Measurements from ENCODE around the gene GNAQ.
A peak's percentile ranks its signal among the peaks of the same experiment; 100 is the strongest.
"Not testable (repeated sequence)": the region's sequence is repeated elsewhere in the genome, so short reads cannot be mapped to it uniquely, and the experiment has no call there.

The GNAQ gene

DNA sequence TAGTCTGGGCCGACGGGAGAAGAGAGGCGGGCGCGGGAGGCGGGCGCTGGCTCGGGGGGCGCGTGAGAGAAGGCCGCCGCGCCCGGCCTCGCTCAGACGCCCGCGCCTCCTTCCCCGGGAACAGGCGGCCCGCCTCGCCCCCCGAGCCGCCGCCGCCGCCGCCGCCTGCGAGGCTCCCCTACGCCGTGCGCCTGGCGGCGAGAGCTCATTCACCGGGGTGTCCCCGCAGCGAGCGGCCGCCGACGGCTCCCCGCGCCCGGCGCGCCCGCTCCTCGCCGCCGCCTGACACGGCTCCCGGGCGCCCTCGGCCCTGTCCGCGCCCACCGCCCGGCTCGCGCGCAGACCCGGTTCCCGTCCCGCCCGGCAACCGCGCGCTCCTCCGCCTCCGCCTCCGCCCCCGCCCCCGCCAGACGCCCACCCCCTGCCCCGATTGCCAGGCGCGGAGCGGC is at the start of gene GNAQ:
TSS of gene GNAQ (minus strand) at position 368 of the 449 bp plus-strand sequence. CDS start 576 bp downstream, outside the sequence.
- no peak for DNase-seq (ENCODE audit: low read depth in 3 of 3, low spot score in 1 of 3)

DNA sequence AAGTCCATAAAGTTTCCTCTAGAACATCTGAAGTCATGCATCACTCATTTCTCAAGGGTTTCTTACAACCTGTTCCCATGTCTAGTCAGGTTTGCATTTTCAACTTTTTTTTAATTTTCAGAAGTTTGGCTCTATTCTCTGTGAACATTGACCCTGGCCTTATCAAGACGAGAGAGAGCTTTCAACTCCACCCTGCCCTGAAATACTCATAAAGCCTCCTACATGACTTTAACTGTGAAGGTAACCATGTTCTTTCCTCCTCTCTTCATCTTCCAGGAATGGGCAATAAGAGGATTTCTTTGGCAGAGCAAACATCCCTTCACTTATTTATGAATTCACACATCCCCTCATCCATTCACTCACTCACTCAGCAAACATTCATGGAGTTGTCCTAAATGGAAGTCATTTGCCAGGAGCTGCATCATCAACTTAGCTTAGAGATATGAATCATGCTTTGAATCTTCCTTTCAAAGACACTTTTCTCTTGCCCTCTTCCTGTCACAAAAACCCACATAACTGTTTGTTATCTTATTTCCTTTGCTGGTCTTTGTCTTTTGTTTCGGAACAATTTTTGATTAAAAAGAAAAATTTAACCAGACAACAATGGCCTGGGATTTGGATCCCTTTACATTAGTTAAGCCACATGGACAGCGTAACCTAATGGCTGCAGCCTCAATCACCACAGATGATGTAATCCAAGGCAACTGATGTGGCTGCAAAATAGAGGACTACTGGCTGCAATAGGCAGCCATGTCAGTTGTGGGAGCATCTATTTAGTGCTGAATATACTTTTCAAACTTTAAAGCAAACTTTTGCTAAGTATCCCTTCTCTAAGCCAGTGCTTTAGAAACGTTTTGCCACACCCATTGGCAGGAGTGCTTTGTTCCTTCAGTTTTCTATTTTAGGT is 43.0 kb upstream of the GNAQ start:
- DNase-seq (ENCODE audit: low read depth in 3 of 3, low spot score in 1 of 3): no peak

DNA sequence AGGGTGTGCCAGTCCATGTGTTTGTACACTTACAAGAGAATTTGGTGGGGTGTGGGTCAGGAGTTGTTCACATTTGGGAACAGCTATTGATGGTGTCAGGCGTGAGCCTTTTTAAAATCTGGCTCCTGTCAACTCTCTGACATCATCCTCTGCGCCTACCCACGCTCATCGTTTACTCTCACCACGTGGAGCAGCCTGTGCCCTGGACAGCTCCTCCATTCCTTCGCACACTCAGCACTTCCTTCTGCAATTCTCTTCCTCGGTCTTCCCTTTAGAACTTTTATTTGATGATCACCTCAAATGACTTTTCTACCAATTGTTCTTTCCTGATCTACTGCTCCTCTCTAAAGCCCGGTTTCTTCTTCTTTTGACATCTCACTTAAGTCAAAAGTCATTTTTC is 42.1 kb upstream of the GNAQ start:
- no peak for DNase-seq (ENCODE audit: low read depth in 3 of 3, low spot score in 1 of 3)

DNA sequence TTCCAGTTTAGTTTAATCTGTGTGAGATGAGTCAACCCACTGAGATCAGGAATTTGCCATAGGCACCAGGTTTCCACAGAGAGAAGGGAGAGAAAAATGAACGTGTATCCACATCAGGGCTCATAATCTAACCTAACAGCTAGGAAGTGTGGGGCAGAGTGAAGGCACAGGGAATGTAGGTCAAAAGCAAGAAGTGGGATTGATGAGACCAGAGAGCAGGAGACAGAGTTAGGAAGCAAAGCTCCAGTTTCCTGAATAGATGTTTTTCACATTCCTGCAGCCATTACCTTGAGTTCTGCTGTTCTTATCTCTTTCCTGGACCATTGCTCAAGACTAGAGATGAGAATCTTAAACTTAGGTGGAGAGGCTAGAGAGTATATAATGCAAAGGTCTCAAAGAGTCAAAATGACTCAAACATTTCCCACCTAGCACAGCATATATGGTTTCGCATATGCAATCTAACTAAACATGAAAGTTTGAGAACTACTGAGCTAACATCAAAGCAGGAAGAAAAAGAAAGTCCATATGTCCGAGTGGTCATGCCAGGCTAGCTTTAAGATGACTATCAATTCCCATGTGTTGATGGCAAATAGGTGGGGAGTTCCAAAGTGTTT is 41.1 kb upstream of the GNAQ start:
- no peak for DNase-seq (ENCODE audit: low read depth in 3 of 3, low spot score in 1 of 3)

DNA sequence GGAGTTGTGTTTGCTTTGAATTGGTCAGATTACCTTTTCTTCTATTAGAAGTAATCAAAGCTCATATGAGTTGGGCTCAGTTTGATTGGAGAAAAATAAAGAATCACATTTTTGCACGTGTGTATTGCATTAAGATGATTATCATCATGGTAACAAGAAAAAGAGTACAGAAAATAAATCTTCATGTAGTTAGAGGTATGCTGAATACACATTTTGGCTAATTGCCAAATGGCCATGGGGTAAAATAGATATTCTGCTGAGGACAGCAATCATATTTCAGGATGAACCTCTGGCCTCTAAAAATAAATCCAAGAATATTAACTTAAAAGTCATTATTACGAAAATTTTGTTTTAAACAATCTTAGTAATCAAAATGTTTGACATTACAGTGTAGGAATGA is 38.9 kb upstream of the GNAQ start:
- DNase-seq (ENCODE audit: low read depth in 3 of 3, low spot score in 1 of 3): no peak

DNA sequence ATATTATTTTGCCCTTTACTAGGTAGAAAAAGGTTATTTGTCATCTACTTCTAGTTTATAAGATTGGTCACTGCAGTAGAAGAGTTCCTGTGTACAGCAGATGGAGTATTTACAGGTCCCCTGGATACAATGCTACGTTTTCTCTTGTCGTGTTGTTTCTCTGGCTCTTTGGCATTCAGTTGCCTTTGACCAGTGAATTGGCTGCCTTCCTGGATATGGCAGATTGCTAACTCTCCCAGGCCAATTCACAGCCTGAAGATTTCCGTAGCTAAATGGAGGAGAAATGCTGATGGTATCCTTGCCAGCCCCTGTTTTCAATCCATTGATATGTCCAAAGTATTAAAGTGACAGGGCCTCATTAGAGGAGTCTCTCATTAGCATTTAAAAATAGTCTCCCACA is 32.5 kb upstream of the GNAQ start:
- DNase-seq (ENCODE audit: low read depth in 3 of 3, low spot score in 1 of 3): no peak

DNA sequence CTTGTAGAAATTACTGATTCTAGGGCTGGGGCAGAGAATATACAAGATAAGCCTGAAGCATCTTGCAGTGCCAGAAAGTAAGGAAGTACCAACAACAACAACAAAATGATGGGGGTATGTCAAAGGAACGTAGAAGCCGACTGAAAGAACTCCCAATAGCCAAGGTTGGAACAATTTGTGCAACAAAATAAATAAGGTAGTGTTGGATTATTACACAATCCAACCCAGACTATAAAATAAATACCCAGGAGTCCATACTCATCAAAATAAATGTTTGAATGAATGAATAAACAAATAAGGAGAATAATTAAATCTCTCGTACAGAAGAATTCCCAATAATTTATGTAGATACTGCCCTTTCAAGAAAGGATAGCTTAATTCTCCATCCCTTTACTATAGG is 31.1 kb upstream of the GNAQ start:
- DNase-seq (ENCODE audit: low read depth in 3 of 3, low spot score in 1 of 3): no peak

DNA sequence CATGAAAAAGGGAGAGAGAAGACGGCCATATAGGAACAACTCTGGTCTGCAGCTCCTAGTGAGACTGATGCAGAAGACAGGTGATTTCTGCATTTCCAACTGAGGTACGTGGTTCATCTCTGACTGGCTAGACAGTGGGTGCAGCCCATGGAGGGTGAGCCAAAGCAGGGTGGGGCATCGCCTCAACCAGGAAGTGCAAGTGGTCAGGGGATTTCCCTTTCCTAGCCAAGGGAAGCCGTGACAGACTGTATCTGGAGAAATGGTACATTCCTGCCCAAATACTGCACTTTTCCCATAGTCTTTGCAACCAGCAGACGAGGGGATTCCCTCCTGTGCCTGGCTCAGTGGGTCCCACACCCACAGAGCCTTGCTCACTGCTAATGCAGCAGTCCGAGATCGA is 22.6 kb upstream of the GNAQ start:
- not testable (repeated sequence) for DNase-seq (ENCODE audit: low read depth in 3 of 3, low spot score in 1 of 3)

DNA sequence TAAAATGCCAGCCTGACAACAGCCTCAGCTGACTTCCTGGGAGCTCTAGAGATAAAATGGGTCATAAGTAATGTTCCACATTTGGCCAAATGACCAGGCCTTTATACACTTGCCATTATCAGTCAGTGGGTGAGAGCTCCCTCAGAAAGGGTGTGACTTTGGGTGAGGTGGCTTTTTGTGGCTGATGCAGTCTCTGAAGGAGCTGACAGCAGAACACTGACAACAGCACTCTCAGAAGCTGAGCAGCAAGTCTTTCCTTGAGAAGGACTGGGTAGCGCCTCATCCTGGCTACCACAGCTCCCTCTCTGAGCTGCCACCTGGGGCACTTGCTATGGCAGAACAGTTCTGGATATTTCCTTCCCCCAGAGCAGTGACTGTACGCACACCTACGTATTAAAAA is 22.0 kb upstream of the GNAQ start:
- DNase-seq (ENCODE audit: low read depth in 3 of 3, low spot score in 1 of 3): no peak

DNA sequence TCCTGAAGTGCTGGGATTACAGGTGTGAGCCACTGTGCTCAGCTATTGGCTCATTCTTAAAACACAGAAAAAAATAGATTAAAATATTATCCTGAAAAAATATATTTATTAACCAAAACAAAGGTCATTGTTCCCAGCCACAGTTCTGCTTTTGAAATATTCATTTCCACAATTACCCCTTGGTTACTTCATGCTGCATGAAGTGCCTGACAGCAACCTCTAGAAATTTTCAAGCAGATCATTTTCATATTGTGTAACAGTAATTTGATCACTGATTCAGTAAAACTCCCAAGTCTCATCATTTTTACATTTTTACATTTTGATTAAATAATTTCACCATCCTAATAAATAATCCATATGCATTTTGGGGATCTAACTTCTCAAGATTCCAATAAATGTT is 18.8 kb upstream of the GNAQ start:
- DNase-seq (ENCODE audit: low read depth in 3 of 3, low spot score in 1 of 3): no peak

DNA sequence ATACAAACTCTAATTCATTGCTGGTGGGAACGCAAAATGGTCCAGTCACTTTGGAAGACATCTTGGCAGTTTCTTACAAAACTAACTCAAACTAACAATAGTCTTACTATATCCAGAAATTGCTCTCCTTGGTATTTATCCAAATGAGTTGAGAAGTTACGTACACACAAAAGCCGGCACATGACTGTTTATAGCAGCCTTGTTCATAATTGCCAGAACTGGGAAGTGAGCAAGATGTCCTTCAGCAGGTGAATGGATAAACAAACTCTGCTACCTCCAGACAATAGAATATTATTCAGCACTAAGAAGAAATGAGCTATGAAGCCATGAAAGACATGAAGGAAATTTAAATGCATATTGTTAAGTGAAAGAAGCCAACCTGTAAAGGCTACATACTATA is 17.9 kb upstream of the GNAQ start:
- no peak for DNase-seq (ENCODE audit: low read depth in 3 of 3, low spot score in 1 of 3)

DNA sequence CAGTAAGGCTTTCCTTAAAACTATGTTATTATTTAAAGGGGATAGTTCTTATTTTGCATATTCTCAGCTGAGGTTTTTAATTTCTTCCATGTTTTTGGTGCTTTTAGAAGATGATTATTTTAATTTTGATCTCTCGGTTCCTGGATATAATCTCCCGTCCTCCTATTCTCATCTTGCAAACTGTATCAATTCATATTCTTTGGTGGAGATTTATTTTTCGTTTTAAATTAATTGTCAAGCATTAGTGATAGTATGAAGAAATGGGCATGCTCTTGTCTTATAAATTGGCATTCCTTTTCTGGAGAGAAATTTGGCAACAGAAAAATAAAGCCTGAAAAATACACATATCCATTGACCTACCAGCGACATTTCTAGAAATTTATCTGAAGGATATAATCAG is 15.5 kb upstream of the GNAQ start:
- no peak for DNase-seq (ENCODE audit: low read depth in 3 of 3, low spot score in 1 of 3)

DNA sequence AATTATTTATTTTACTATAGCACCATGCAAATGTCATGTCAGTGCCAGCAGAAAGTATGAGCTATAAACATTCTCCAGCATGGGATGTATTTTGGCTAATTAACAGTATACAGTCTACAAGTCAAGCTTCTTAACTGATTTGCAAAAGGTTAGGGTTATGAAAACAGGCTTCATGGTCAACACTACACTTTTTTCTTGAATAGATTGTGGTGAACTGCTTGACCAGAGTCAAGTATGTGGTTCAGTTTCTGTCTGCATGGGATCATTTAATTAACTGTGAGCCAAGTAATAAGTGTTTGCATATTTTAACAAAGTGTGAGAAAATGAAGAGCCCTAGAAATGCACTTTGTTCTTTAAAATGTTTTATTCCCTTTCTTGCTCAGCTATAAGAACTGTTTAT is 14.5 kb upstream of the GNAQ start:
- no peak for DNase-seq (ENCODE audit: low read depth in 3 of 3, low spot score in 1 of 3)

DNA sequence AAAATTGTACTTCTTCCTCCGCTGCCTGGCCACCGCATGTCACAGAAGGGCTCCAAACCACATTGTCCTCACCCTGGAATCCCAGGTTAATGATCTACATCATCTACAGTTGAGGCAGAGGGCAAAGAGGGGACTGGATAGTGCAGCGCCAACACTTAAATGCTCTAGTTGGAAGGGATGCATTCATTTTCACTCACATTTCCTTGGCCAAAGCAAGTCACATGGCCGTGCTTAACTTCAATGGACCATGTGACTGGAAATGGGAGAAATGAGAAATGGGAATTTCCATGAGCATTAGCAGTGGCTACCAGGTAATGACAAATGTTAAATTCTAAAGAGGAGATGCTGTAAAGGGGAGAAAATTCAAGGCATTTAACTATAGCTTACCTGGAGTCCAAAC is 13.3 kb upstream of the GNAQ start:
- DNase-seq (ENCODE audit: low read depth in 3 of 3, low spot score in 1 of 3): no peak

DNA sequence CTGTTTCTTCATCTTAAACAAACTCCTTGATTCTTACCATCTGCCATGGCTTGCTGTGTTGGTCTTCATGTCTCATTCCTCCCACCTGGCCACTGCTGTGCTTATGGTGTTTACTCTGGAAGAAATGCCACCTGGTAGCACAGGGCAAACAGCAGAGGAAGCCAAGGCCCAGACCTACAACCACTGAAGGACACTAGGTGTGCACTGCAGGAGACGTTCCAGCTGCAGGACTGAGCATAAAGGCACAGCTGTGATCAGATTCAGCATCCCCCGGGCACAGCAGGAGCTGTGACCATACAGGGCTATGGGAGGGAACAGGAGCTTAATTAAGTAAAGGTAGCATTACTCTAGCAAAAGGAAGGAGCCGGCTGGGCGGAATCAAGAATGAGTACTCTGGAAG is 12.6 kb upstream of the GNAQ start:
- no peak for DNase-seq (ENCODE audit: low read depth in 3 of 3, low spot score in 1 of 3)

DNA sequence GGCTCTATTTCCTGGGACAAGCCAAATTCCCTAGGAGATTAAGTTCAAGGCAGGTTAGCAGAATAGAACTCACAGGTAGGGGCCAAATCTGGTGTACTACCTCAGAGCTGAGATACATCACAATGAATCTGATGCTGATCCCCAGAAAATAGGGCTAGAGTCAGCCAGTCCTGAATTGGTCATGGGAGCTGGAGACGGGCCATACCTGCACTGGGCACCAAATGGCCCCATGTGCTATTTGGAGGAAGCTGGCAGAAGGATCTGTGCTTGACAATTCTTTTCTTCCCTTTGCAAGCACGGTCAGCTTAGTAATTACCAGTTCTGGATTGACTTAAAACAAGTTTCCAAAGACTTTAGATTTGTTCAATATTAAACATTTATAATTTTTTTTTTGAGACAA is 10.4 kb upstream of the GNAQ start:
- no peak for DNase-seq (ENCODE audit: low read depth in 3 of 3, low spot score in 1 of 3)

DNA sequence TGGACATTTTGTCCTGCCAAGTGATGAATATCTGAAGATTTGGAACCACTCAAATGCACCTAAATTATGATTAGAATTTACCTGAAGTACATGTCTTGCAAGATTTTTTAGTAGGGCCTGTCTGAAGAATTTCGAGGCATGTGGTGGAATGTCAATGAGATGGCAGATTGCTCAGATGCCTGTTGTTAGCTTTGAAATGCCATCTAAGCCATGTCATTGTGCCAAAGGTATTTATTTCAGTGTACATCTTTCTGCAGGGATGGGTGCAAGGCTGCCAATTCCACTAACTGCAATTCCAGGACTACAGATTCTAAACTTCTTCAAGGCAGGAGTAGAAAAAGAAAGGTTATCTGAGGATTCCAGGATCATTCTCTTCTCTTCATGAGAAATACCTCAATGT is 9.1 kb upstream of the GNAQ start:
- DNase-seq (ENCODE audit: low read depth in 3 of 3, low spot score in 1 of 3): no peak

DNA sequence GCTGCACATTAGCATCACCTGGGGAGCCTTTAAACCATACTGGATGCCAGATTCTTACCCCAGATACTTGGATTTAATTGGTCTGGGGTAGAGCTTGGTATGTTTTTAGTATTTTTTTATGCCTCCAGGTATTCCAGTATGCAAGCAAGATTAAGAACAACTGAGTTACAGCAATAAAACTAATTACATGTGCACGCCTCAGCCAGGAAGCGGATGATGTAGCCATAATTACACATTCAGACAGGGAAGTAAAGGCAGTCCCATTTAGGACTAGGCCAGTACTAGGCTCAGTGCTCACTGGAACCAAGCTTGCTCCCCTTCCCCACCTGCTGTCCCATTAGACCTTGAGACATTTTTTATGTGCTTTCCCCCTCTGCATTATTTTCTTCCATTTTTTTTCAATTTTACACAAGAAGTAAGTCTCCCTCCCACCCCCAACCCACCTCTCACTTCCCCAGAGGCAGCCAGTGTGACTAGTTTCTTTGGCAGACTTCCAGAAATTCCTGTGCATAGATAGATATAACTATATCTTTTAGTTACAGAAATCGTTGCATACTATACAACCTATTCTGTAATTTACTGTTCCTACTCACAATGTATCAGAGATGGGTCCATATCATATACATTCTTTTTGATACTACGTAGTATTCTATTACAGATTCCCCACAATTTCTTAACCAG is 7.1 kb upstream of the GNAQ start:
- no peak for DNase-seq (ENCODE audit: low read depth in 3 of 3, low spot score in 1 of 3)

DNA sequence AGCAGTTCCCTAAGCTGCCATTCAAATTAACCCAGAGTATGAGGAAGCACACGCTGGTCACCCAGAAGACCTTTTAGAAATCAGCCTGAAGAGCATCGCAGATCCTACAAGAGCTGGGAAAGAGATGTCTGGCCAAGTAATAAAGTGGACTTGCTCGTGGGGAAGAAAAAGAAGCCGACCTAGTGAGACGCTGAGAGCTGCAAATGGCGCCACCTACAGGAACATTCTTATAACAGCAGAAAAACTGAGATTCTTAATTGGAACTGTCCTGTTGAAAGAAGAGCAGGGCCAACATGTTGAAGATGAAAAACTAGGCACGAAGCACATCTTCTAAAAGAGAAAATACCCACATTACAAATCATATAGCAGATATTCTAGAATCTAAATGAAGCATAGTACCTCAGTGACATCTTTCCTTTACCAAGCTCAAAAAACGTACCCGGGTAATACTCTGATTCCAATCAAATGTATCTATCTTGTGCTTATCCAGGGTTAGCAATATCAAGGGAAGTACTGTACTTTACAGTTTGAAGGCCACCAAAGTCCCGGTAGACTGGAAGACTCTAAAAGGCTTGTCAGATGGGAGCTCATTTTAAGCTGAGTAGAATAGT is 3.9 kb upstream of the GNAQ start:
- DNase-seq (ENCODE audit: low read depth in 3 of 3, low spot score in 1 of 3): peak in 1 of 3 donors; percentile 18

DNA sequence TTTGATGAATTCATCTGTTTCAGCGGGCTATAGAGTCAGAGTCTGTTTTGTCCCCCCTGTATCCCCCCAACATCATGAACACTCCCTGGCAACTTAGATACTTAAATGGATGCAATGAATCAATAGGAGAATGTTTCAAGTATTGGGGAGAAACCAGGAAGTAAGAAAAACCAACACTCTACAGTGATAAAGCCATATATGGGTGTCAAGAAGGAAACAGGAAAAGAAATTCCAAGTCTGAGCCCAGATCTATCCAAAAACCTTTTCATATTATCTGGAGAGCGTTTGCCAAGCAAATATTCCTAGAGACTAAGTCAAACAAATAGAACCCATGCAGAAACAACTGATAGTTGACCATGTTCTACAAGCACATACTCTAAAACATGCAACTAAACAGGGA is 2.3 kb upstream of the GNAQ start:
- no peak for DNase-seq (ENCODE audit: low read depth in 3 of 3, low spot score in 1 of 3)

DNA sequence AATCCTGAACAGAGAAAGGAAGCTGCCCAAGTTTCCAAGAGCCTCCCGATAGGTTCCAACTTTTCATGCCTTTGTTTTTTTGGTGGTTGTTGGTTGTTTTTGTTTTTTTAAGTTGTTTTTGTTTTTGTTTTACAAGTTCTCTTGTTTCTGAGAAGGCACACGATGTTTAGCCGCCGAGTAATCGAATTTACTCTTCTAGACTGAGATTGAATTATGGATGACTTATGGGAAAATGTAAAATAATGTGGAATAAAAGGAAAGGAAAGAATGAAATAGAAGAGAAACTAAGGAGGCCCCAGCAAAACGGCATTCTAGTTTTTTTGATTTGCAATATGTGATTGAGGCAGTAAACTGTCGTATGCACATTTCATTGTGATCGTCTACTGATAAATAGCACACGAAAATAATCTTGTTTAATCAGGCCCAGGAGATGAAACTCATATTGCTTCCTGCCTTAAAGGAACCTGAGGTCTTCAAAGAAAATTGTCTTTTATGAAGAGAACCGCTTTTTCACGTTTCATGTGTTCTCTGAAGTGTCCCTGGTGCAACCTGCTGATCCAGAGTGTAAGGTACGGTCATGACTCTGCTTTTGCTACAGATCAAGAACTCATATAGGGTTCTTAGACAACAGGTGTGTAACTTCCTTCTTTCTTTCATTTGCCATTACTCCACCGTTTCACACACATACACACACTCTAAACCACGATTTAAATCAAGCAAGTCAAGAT is 1.3 kb upstream of the GNAQ start:
- no peak for DNase-seq (ENCODE audit: low read depth in 3 of 3, low spot score in 1 of 3)

Data from stimulated activated CD4-positive, alpha-beta T cell treated with anti-CD3 and anti-CD28 coated beads, TNF-alpha, amount 100 ng/mL, for 1 hour (primary cell).